ENCODE measurements around the gene ACAD11.
"Not testable (repeated sequence)": the region's sequence is repeated elsewhere in the genome, so short reads cannot be mapped to it uniquely, and the experiment has no call there.

ACAD11 gene

DNA sequence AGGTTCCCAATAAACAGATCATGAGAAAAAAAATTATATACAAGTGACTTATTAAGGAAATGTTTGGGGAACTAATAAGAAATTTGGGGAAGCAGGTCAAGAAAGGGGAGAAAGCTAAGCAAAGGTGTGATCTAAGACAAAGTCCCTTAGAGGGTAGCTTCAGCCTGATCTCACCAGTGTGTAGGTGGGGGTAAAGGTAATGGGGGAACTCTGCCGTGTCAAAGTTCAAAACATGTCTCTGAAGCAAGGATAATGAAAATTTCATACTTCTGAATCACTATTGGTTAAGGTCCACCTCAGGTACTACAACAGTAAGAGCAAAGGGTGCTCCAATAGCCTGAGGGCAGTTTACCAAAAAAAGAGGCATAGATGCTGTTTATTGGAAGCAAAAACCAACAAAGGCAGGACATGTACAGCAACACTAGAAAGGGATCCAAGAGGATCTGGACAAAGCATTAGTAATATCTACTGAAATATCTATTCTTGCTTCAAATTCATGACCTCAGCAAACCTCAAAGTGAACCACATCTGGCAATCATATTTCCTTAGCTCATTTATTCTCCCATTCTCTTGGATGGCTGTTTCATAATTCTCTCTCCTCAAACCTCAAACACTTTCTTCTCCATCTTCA, 6.9 kb downstream of the ACAD11 start:
- no peak for DNase-seq (ENCODE audit: low read depth in 1 of 2, low spot score in 1 of 2)

DNA sequence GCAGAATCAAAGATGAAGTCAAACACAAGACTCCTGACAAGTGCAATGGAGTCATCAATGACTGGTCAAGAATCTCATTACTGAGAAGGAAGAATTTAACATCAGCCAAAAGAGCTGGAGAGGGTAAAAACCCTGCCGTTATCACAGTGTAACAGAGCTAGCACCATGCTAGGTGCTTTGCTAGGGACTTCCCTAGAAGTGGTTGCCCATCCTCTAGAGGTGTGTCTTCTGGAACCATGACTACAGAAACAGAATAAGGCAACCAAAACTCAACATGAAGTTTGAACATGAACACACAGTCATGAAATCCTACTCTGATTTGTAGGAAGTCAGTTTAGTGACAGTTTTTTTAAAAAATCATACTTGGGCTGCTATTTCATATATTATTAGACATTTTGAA, 9.5 kb downstream of the ACAD11 start:
- DNase-seq (ENCODE audit: low read depth in 1 of 2, low spot score in 1 of 2): no peak

DNA sequence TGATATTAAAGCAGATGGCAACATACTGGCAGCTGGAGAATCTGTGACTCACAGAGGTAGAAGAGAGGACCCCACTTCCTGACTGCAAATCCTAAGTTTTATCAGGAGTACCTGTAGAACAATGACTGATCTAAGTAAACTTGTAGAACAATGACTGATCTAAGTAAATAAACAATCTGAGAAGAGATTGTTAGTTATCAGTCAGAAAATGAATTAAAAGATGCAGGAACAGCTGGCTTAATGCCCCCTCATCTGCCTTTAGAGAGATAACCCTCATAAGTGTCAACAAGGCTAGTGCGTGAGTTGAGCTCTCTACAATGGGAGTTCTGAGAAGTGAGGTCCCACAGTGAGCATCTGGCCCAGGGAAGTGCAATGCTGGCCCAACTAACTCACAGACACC, 14.6 kb downstream of the ACAD11 start:
- DNase-seq (ENCODE audit: low read depth in 1 of 2, low spot score in 1 of 2): no peak

DNA sequence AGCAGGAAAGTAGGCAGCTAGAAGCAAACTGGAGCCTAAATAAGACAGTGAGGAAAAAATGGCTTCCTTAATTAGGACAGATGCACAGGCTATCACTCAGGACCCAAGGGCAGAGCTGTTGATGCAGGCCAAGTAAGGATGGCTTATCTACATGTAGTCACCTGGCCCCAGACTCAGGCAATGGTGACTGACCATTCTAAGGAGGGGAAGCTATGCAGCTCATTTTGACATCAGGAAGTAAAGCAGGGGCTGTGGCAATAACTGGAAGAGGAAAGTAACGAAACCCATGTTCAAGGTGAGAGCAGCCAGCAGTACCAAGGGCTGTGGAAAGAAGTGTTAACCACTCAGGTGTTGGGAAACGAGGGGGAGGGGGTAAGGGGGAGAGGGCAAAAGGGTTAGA, 16.2 kb downstream of the ACAD11 start:
- no peak for DNase-seq (ENCODE audit: low read depth in 1 of 2, low spot score in 1 of 2)

DNA sequence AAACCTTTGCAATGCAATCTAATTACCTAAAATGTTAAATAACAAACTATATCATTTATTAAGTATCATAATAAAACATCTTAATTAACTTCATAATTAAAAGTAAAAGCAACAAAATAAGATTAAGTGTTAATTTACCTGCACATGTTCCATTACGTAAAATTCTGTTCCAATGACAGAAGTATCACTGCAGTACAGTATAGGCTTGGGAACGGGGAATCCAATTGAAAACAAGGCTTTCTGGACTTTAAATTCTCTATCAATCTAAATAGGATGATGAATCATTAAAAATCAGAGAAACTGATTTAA, 17.1 kb downstream of the ACAD11 start:
- no peak for DNase-seq (ENCODE audit: low read depth in 1 of 2, low spot score in 1 of 2)

DNA sequence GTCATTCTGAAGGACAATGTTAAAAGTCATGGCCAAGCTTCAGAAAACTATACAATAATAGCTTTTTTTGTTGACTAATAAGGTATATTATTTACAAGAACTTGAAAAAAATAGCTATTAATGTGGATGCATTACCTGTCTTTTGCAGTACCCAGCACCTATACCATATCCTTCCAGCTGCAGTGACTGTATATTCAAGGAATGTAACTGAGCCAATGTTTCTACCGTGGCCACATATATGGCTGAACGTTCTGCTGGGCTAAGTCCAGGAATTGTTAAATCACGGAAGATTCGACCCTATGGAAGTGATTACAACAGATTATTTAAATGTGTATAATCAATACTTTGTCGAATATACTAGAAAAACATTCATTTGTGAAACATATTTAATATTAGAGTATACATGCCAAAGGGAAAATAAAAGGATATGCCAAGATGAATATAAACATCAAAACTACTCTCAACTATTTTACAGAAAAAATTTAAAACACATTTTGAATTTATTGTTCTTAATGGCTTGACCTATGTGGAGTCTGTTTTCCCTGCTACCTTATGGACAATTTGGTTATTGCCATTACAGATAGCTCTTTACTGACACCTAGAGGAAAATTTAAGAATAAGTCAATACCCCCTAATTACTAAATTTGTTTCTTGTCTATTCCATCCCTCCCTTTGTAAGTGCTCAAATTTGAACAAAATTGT, 17.6 kb downstream of the ACAD11 start:
- DNase-seq (ENCODE audit: low read depth in 1 of 2, low spot score in 1 of 2): no peak

DNA sequence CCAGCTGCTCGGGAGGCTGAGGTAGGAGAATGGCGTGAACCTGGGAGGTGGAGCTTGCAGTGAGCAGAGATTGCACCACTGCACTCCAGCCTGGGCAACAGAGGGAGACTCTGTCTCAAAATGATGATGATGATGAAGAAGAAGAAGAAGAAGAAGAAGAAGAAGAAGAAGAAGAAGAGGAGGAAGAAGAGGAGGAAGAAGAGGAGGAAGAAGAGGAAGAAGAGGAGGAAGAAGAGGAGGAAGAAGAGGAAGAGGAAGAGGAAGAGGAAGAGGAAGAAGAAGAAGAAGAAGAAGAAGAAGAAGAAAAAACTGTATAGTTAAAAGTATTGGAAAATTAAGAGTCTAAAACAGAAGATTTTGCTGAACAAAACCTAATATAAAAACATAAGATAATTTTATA, 18.2 kb downstream of the ACAD11 start:
- DNase-seq (ENCODE audit: low read depth in 1 of 2, low spot score in 1 of 2): not testable (repeated sequence)

DNA sequence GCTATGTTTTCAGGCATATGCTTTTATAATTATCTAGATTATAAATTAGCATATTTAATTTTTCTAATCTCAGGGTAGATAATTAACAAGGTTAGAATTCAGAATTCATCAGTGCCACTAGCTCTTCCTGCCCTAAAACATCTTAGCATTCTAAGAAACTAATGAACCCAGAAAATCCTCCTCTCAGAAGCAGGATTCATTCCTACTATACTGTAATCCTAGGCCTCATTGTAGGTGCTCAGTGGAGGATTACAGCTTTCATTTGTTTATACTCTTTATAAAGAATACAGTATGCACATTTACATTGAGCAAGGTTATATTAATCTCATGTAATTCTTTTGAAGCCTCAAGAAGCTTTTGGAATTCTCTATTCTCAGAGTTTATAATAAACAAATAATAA, 20.9 kb downstream of the ACAD11 start:
- DNase-seq (ENCODE audit: low read depth in 1 of 2, low spot score in 1 of 2): no peak

DNA sequence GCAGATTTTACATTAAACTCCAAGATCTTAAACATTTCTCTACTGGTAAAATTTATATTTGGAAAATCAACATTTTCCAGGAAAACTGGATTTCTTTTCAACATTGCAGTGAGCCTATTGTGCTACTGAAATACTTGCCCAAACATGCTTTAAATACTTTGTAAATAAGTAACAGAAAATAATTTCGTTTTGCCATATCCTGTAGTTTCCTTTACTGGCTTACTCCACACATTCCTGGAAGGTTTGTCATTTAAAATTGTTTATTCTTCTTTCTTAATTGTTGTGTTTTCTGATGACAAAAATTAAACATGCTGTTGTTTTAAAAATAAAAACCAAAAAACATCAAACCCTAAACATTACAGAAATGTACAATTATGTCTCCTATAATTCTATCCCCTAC, 22.0 kb downstream of the ACAD11 start:
- no peak for DNase-seq (ENCODE audit: low read depth in 1 of 2, low spot score in 1 of 2)

DNA sequence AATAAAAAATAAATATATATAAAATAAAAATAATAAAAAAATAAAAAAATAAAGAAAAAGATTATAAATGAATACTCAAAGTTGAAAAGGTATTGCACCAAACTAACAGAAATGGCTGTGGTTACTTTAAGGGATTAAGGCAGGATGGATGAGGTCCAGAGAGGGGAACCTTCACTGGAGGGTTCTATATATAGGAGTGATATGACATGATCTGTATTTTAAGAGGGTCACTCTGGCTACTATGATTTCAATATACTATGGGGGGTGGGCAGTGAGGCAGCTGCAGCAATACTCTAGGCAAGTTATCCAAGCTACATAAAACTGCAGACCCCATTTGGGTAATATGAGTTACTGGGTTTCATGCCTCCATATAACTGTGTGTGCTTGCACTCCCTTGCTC, 24.6 kb downstream of the ACAD11 start:
- no peak for DNase-seq (ENCODE audit: low read depth in 1 of 2, low spot score in 1 of 2)

DNA sequence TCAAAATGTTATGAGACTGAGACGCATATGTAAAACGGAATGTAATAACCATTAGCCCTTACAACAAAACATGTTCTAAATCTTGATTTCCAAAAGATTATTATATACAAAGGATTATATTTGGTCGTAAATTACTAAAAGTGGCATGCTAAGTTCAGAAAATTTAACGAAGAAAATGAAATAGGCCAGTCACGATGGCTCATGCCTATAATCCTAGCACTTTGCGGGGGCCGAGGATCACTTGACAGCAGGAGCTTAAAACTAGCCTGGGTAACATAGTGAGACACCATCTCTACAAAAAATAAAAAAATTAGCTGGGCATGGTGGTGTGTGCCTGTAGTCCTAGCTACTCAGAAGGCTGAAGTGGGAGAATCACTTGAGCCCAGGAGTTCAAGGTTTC, 29.0 kb downstream of the ACAD11 start:
- no peak for DNase-seq (ENCODE audit: low read depth in 1 of 2, low spot score in 1 of 2)

DNA sequence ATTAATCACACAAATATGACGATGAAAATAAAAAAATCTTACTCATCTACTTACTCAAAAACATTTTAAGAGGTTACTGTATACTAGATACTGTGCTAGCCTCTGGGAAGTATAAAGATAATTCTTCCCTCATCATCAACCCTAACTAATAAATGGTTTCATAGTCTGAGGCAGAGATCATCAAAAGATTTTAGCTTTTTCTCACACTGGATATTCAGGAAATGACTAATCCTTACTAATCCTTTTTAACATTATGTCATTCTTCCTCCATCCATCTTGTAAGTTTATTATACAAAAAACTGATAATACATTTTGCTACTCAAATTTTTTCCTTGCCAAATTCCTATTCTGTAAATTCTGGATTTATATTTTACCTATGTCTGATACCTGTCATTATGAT, 29.7 kb downstream of the ACAD11 start:
- no peak for DNase-seq (ENCODE audit: low read depth in 1 of 2, low spot score in 1 of 2)

DNA sequence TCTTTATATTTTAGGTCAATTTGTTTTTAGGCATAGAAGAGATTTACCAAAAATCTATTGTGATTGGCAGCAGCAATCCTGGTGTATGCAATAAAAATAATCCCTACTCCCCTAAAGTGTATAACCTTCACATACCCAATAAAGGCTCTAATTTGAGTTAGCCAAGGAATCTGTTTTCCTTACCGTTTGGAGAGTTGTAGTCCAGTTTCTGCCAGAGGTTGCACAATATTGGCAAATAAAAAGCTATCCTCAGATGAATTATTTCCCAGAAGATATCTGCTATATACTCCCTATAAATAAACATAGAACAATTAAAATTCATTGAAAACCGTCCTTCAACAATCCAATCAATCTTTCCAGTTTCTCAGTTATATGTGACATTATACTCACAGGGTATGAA, 31.5 kb downstream of the ACAD11 start:
- no peak for DNase-seq (ENCODE audit: low read depth in 1 of 2, low spot score in 1 of 2)

DNA sequence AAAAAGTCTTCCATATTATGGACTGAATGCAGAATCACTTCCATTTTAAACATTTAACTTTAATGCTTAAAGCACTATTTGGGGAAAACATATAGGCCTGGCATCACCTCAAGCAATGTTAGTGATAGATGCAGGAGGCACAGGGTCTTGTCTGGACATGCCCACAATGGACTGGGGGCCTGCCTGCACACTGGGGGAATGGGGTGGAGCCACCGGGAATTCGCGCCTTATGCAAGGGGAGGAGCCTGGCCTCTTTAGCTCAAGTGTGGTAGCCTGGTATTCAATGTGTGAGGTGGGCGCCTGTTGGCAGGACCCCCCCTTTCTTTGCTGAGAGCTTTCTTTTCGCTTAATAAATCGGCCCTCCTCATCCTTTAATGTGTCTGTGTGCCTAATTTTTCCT, 32.7 kb downstream of the ACAD11 start:
- no peak for DNase-seq (ENCODE audit: low read depth in 1 of 2, low spot score in 1 of 2)

DNA sequence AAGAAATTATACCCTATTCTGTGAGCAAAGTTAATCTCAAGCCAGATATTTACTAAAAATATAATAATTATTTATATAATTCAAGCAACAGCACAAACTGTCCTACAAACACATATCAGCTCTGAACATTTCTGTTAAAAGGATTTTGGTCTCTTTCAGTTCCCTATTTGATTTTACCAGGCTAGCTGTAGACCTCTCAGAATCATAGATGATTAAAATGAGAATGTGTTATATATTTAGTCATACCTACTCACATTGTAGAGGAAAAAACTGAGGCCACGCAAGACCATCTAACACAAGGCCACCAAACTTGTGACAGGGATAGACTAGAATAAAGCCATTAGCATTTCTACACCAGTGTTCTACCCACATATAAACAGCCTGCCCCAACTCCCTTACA, 34.0 kb downstream of the ACAD11 start:
- DNase-seq (ENCODE audit: low read depth in 1 of 2, low spot score in 1 of 2): no peak

DNA sequence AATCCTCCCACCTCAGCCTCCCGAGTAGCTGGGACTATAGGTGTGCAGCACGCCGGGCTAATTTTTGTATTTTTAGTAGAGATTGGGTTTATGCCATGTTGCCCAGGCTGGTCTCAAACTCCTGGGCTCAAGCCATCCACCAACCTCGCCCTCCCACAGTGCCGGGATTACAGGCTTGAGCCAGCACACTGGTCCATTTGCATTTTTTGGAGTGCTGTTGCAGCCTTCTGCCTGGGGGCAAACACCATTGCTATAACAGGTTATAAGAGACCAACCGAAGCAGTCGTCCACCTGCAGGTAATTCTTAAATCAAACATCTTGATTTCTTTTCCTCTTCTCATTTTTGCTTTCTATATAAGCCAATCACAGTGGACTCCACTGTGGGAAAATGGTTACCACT, 34.8 kb downstream of the ACAD11 start:
- DNase-seq (ENCODE audit: low read depth in 1 of 2, low spot score in 1 of 2): no peak

DNA sequence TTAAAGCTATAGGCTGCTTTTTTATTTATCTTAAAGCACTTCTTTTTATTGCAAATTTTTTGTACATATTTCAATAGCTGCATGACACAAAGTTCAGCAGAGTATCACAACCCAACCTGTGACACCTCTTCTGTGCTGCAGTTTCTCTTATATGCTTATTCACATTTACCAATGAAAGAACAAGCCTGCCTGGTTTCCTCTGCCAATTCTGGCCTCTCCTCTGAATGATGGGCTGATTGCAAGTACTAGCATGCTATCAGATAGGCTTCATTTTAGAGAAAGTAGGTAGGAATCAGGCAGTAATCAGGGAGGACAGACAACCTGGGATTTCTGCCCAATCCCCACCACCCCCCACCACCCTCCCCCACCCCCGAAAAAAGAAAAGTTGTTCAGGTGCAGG, 36.0 kb downstream of the ACAD11 start:
- no peak for DNase-seq (ENCODE audit: low read depth in 1 of 2, low spot score in 1 of 2)

DNA sequence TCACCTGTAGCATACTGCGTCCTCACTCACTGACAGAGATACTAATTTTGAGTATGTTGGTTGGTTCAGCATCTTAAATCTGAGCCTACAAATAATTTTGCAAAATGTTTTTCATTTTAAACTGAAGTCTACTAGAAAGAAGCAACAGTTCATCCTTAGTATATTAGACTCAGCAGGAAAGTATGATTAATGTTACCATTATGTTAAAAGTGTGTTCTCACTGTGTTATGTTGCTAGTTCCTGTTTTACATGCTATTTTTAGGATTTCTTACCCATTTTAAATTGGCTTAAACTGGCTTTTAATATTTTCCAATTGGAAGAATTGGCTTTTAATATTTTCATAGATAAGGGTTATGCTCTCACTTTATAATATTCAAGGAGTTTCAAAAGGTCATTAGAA, 36.8 kb downstream of the ACAD11 start:
- no peak for DNase-seq (ENCODE audit: low read depth in 1 of 2, low spot score in 1 of 2)

DNA sequence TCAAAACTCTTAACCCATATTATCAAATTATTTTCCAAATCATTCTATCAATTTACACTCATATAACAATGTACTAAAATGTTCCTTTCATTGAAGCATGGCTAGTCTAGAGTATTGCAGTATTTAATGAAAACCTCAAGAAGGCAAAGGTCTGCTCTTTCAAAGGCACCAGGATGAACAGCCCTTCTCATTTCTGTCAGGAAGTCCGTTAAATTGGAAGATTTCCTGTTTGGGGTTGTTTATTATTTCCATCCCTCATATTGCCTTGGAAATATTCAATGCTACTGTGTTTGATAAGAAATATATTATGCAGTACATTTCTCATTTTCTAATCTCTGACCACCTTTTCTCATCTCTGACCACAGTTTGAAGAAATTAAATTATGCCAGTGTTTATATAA, 37.5 kb downstream of the ACAD11 start:
- no peak for DNase-seq (ENCODE audit: low read depth in 1 of 2, low spot score in 1 of 2)

DNA sequence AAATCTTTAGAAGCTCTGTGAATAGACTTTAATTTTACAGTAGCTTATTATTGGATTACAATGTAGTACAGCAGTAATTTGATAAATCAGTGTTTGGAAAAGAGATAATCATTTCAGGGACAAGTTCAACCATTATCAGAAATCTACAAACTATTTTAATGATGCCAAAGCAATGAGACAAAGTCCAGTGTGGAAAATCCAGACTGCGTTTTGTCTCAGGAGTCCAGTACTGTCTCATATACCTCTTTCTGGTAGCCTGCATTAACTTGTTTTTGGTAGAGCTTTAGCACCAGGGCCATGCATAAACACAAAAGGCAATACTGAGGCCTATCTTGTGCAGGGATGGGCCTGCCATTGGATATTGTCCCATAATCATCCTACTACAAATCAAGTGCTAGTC, 42.8 kb downstream of the ACAD11 start:
- DNase-seq (ENCODE audit: low read depth in 1 of 2, low spot score in 1 of 2): no peak

DNA sequence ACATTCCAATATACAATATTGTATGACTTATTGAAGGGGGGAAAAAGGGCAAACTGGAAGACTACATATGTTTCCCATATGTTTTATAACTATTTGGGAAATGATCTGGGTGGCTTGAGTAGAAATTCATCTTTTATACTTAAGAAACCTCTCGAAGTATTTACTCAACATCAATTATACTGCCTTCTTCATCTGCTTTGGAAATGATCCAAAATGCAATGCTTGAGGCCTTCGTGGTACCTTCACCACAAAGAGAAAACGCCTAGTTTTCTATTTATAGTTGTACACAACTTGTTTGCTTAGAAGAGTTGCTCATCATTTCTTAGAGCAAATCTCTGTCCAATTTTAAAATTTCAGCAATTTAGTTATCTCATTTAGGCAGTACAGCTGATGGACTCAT, 43.7 kb downstream of the ACAD11 start:
- no peak for DNase-seq (ENCODE audit: low read depth in 1 of 2, low spot score in 1 of 2)

DNA sequence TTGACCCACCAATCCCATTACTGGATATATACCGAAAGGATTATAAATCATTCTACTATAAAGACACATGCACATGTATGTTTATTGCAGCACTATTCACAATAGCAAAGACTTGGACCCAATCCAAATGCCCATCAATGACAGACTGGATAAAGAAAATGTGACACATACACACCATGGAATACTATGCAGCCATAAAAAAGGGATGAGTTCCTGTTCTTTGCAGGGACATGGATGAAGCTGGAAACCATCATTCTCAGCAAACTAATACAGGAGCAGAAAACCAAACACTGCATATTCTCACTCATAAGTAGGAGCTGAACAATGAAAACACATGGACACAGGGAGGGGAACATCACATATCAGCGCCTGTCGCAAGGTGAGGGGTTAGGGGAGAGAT, 44.3 kb downstream of the ACAD11 start:
- DNase-seq (ENCODE audit: low read depth in 1 of 2, low spot score in 1 of 2): not testable (repeated sequence)

DNA sequence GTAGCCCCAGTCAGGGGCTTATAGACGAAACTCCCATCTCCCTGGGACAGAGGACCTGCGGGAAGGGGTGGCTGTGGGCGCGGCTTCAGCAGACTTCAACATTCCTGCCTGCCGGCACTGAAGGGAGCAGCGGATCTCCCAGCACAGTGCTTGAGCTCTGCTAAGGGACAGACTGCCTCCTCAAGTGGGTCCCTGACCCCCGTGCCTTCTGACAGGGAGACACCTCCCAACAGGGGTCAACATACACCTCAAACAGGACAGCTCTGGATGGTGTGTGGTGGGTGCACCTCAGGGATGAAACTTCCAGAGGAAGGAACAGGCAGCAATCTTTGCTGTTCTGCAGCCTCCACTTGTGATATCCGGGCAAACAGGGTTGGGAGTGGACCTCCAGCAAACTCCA, 53.0 kb downstream of the ACAD11 start:
- DNase-seq (ENCODE audit: low read depth in 1 of 2, low spot score in 1 of 2): not testable (repeated sequence)
